ENCODE data around the gene RTTN.
"Not testable (repeated sequence)": the region's sequence is repeated elsewhere in the genome, so short reads cannot be mapped to it uniquely, and the experiment has no call there.

Gene RTTN

GRCh38 chr18:70205421-70206397, at the start of gene RTTN:
RTTN (minus strand) TSS chr18:70205687; CDS start chr18:70205658, 29 bp downstream.
- peak; percentile 97 for DNase-seq

DNA sequence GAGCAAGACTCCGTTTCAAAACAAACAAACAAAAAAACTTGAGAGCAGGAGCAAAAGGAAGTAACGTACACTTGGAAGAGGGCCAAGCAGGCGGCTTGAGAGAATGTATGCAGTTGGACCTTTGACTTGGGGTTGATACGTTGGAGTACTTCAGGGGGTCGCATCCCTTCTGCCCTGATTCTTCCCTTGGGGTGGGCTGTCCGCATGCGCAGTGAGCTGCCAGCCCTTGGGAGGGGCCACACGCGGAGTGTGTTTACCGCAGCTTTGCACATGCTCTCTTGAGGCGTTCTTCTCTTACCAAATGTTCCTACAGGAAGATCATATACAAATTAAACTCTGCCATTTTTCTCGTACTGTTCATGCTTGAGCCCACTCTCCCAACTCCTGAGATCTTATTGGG, 45.3 kb upstream of the RTTN start:
- DNase-seq = no peak

DNA sequence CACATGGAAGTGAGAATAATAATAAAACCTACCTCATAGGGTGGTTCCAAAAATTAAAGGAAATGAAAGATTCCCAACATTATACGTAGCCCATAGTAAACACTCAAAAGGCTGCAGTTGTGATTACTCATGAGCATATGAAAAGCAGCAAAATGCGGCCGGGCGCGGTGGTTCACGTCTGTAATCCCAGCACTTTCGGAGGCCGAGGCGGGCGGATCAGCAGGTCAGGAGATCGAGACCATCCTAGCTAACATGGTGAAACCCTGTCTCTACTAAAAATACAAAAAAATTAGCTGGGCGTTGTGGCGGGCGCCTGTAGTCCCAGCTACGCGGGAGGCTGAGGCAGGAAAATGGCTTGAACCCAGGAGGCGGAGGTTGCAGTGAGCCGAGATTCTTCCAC, 44.4 kb upstream of the RTTN start:
- not testable (repeated sequence) for DNase-seq

- no peak for DNase-seq
These were observed 43.6 kb upstream of the RTTN start for GRCh38 chr18:70249118-70249517.

DNA sequence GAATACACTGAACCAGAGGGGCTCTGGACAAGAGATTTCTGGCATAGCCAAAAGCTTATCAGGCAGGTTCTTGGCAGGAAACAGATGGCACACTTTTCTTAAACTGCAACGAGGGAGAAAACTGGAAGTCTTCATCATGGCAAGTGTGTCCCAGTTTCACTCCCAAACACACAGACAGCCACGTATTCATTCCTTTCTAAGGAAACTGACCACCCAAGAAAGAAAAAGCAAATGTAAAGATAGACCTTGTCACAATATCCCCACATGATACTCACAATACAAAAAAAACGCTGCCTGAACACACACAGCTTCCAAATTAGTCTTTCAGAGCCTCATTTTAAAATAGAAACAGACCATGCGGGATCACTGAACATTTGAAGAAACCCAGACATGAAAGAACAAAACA, 40.6 kb upstream of the RTTN start:
- DNase-seq = no peak

- no peak for DNase-seq
These were observed 37.8 kb upstream of the RTTN start for GRCh38 chr18:70243131-70243929.

GRCh38 chr18:70236921-70237320, 31.4 kb upstream of the RTTN start:
- DNase-seq = not testable (repeated sequence)

GRCh38 chr18:70235478-70235877, 30.0 kb upstream of the RTTN start:
- no peak for DNase-seq

- no peak for DNase-seq
These were observed 29.4 kb upstream of the RTTN start for GRCh38 chr18:70234667-70235459.

DNA sequence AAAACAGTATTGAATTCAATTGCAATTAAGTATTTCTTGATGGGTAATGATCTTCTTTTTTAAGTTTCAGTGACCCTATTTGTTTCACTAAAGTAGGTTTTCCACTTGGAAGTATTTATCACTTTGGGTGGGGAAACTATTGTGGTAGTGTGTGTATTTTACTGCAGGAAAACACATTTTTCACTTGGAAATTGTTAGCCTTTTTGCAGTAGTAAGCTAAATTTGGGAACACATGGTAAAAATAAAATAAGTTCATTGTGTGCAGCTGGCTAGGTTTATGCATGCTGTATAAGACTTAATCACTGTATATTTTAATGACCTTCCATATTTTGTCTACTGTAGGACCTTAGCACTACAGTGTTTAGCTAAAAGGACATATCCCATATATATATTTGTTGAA, 28.5 kb upstream of the RTTN start:
- DNase-seq = no peak

DNA sequence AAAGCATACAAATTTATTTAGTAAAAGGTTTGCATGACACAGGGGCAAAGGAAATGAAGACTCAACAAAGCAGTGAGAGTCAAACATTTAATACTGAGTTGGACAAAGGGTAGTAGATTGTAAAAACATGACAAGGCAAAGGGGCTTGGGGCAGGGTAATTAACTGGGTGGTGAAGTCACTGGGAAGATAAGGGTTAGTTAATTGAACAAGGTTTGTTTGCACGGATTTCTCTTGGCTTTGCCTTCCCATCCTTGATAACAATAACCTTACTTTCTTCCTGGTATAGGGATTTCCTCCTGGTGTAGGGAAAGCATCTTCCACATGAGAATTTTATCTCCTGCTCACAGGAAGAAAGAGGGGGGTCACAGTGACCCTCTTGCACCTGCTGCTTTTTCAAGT, 26.8 kb upstream of the RTTN start:
- no peak for DNase-seq

- DNase-seq = no peak
These were observed 24.2 kb upstream of the RTTN start for GRCh38 chr18:70229639-70230038.

- no peak for DNase-seq
These were observed 23.0 kb upstream of the RTTN start for GRCh38 chr18:70228536-70228935.

DNA sequence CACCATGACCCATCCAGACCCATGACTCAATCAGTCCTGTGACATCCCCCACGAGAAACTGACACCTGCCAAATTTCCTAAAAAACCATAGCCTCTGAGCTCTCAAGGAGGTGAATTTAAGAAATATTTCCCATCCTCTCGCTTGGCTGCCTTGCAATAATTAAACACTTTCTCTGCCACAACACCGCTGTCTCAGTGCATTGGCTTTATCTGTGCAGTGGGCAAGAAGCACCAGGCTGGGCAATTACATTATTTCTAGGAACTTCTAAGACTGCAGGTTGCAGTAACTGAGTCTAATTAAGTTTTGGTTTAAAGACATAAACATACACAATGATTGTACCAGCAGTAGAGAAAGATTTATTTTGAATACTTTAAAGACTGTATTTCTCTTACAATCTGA, 22.0 kb upstream of the RTTN start:
- no peak for DNase-seq

DNA sequence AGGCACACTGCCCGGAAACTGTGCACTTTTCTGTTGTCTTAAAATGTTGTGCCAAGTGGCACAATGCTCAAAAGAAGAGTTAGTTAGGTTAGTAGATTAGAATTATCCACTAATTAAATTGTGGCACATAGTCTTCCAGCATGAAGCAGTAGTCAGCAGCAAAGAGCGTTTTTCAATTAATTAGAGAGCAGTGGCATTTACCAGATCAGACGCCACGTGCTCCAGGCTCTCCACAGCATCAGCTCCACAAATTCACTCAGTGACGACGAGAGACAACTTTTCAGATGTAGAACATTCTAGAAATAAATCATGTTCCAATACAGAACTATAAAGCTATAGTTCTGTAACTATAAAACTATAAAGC, 16.4 kb upstream of the RTTN start:
- no peak for DNase-seq

GRCh38 chr18:70221156-70221914, 15.8 kb upstream of the RTTN start:
- DNase-seq = no peak

GRCh38 chr18:70220628-70221027, 15.1 kb upstream of the RTTN start:
- no peak for DNase-seq

DNA sequence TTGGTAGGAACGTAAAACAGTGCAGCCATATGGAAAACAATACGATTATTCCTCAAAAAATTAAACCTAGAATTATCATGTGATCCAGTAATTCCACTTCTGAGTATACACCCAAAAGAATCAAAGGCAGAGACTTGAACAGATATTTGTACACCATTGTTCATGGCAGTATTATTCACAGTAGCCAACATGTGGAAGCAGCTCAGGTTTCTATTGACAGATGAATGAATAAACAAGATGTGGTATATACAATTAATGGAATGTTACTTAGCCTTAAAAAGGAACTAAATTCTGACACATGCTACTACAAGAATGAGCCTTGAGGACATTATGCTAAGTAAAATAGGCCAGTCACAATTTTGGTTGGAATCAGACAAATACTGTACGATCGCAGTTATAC, 14.2 kb upstream of the RTTN start:
- no peak for DNase-seq

- DNase-seq = no peak
These were observed 11.3 kb upstream of the RTTN start for GRCh38 chr18:70216788-70217187.

DNA sequence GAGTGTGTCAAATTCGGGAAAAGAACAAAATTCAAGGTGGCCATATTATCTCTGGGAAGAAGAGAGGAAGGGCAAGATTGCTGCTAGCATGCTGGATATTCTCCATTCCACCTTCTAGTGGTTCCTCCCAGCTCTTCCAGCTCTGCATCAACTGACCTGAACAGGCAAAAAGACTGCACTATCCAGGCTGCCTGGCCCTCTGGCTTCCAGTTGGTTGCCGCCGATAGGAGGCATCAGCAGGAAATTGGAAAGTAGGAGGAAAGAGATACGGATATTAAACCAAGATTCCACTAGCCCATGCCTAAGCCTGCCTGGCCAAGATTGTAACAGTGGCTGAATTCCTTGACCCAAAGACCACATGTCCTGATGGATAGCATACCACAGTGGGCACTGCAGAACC, 1.7 kb upstream of the RTTN start:
- no peak for DNase-seq

GRCh38 chr18:70200286-70200685, 5.2 kb downstream of the RTTN start:
- DNase-seq = no peak

- DNase-seq = no peak
These were observed 7.6 kb downstream of the RTTN start for GRCh38 chr18:70197844-70198243.

Measured in right forelimb (tissue), 1 donor.